Fibroblast of pulmonary artery (primary cell): ENCODE data around the gene HADH.

Experiments used
- DNase-seq: peaks from one replicate; pipeline ENCODE4 v3.0.0-alpha.2; 2010; ENCODE audit warnings: low read depth
- H3K4me3 ChIP-seq: replicated peaks from 2 replicates; pipeline ENCODE4 v1.5.1; 2011; ENCODE audit warnings: low read depth, mild to moderate bottlenecking, control low read depth, low read length, moderate library complexity
- CTCF ChIP-seq: IDR thresholded peaks from 2 replicates; pipeline ENCODE4 v1.5.1; 2011; ENCODE audit warnings: mild to moderate bottlenecking, control low read depth, low read length, inconsistent platforms; ENCODE audit errors: missing control alignments

Gene HADH

GRCh38 chr4:107996949-107997788 is 7.5 kb downstream of the HADH start:
- H3K4me3 ChIP-seq, result no peak overlapping the region
- TF ChIP-seq CTCF, result no peak
- peak; percentile 31 for DNase-seq

- DNase-seq, result no peak
- no peak for TF ChIP-seq CTCF
- no peak overlapping the region for H3K4me3 ChIP-seq
Observed at GRCh38 chr4:107997794-107998193, 8.1 kb downstream of the HADH start.

- TF ChIP-seq CTCF, result no peak
- no peak for DNase-seq
- no peak overlapping the region for H3K4me3 ChIP-seq
Observed at GRCh38 chr4:107999932-108000539, 10.3 kb downstream of the HADH start.

GRCh38 chr4:108001540-108002135 is 11.9 kb downstream of the HADH start:
- no peak for TF ChIP-seq CTCF
- H3K4me3 ChIP-seq, result no peak overlapping the region
- DNase-seq, result peak; percentile 24

GRCh38 chr4:108003982-108004515 is 14.4 kb downstream of the HADH start:
- no peak for DNase-seq
- TF ChIP-seq CTCF, result no peak
- H3K4me3 ChIP-seq, result no peak overlapping the region

GRCh38 chr4:108004646-108005045 is 15.0 kb downstream of the HADH start:
- TF ChIP-seq CTCF, result no peak
- no peak overlapping the region for H3K4me3 ChIP-seq
- DNase-seq, result no peak
